NOMO-1 (cell line): ENCODE results near the gene TBXA2R.

ENCODE experiments used
- DNase-seq, 2 experiments: peaks; one replicate each; lab custom pipeline; 2025; ENCODE audit not compliant: unreplicated experiment in 2 of 2; lab: John Stamatoyannopoulos, UW

The TBXA2R gene

DNA sequence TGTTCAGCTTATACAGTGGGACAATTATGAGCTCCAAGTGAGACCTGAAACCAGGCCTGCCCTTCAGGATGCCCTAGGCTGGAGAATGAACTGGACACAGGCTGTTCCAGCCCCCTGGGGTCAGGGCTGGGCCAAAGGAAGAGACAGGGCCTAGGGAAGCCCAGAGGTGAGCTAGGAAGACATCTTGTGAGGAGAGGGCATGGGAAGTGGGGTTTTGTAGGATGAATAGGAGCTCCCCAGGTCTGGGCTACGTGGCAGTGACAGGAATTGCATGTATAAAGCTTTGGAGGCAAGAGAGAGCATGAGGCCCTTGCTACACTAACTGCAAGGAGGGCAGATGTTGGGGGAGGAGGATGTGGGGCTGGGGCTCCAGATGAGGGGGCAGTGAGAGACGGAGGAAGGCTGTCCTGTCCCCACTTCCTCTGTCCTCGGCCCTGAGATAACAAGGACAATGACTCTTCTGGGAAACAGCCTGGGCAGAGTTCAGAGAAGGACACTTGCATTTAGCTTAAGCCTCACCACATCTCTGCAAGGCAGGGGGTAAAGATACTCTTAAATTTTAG, 1.5 kb upstream of the TBXA2R start:
- no peak for DNase-seq

- DNase-seq = no peak
These were observed 816 bp upstream of the TBXA2R start for GRCh38 chr19:3607303-3608078.

DNA sequence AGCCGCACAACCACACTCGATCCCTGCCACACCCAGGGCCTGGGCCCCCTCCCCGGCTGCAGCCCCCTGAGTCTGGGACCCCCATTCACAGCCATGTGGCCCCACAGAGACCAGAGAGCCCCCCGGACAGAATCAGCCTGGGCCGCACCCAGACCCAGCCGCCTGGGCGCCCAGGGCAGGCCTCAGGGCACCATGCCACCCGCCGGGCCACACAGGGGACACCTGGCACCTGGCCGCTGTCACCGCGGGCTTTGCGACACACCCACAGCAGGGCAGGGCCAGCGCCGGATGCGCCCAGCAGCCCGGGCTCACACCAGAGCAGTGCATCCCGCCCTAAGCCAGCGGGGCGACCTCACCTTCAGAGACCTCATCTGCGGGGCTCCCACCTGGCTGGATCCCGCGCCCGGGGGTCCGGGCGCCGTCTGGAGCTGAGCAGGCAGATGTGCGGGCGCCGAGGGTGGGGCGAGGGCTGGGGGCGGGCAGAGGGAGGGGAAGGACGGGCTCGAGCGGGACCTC, 443 bp downstream of the TBXA2R start:
- DNase-seq = no peak

DNA sequence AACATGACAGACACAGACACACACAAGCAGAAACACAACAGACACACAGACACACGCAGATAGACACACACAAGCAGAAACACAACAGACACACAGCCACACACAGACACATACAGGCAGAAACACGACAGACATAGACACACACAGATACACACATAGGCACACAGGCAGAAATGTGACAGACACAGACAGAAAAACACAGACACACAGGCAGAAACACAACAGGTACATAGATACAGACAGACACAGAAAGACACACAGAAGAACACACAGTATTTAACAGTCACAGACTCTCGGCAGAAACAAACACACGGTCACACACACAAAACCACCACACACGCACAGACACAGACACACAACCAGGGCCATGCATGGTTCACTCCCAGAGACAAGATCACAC, 905 bp downstream of the TBXA2R start:
- no peak for DNase-seq

DNA sequence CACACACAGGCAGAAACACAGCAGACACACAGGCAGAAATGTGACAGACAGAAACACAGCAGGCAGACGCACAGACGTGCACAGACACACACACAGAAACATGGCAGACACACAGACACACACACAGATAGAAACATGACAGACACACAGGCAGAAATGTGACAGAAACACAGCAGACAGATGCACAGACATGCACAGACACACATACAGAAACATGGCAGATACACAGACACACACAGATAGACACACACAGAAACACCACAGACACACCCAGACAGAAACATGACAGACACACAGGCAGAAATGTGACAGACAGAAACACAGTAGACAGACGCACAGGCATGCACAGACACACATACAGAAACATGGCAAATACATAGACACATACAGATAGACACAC, 1.3 kb downstream of the TBXA2R start:
- no peak for DNase-seq

DNA sequence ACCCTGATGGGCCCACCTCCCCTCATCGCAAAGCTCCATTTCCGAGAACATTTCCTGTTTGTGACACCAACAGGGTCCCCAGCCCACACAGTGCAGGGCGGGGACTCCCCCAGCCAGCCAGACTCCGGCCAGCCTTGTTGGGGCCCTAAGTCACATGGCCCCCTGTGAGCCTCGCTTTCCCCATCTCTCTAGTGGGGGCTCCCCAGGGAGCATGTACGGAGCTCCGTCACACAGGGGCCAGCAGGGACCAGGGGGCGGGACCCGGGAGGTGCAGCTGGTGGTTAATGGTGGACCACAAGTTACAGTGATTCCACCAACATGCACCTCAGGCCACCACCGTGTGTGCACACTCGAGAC, 1.7 kb downstream of the TBXA2R start:
- DNase-seq = no peak

GRCh38 chr19:3604227-3604986, 2.3 kb downstream of the TBXA2R start:
- no peak for DNase-seq

DNA sequence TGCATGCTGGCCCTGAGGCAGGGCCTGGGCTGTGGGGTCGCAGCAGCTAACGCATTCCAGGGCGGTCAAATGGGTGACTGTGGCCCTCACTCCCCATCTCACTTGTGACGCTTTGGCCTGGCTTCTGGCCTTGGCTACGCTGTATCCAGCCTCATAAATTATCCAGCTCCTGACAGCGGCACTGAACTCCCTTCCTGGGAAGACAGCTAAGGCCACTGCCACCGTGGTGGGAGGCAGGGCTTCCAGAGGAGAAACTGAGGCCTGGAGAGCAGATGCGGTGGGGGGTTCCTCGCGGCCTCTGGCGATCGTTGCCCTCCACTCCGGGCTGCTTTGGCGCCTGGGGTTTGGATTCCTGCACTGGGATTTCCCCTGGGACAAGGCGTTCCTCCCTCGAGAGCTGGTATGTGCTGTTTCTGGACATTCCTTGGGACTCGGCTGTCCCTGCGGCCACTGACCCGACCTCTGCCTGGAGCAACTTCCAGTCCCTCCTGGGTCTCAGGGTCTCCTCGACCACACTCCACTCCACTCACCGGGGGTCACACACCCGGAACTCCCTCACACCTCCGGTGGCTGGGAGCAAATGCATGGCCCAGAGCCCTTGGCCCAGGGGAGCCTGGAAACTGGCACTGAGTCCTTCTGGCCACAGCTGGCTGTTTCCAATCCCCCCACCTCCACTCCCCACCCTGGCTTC, 3.4 kb downstream of the TBXA2R start:
- no peak for DNase-seq

DNA sequence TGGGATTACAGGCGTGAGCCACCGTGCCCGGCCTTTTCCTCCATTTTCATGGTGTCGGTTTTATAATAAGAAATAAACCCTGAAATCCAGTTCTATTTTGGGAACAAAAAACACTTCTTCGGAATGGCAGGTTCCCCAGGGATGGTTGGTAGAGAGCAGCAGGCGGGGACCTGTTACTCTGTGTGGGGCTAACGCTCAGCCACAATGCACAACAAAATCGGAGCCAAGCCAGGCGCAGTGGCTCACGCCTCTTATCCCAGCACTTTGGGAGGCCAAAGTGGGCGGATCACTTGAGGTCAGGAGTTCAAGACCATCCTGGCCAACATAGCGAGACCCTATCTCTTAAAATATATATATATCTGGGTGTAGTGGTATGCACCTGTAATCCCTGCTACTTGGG, 5.7 kb downstream of the TBXA2R start:
- DNase-seq = no peak

- no peak for DNase-seq
These were observed 6.9 kb downstream of the TBXA2R start for GRCh38 chr19:3599776-3600187.

- no peak for DNase-seq
These were observed 11.1 kb downstream of the TBXA2R start for GRCh38 chr19:3595521-3596061.

- DNase-seq = no peak
These were observed 13.5 kb downstream of the TBXA2R start for GRCh38 chr19:3593156-3593555.

DNA sequence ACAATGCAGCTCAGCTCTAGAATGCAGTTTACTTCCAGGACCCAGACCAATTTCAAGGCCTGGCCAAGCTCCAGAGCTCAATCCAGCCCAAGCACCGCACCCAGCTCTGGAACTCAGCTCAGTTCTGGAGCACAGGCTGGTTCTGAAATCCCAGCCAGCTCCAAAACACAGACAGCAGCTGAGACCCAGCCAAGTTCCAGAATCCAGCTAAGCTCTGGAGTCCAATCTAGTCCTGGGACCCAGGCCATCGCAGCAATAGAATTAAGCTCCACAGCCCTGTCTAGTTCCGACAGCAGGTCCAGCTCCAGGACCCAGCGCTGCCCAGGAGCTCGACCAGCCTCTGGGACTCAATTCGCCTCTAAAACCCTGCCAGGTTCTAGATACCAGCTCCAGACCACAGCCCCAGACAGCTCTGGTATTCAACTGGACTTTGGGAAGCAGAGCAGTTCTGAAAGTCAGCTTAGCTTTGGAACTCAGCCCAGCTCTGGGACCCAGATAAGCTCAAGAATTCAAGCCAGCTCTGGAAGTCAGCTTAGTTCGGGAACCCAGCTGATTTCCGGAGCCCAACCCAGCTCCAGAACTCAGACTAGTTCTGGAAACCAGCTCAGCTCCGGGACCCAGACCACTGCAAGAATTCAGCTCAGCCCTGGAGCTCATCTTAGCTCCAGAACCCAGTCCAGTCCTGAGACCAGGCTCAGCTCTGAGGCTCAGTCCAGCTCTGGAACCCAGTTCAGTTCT, 14.6 kb downstream of the TBXA2R start:
- no peak for DNase-seq

- no peak for DNase-seq
These were observed 15.6 kb downstream of the TBXA2R start for GRCh38 chr19:3590991-3591659.

- no peak for DNase-seq
These were observed 16.7 kb downstream of the TBXA2R start for GRCh38 chr19:3589949-3590348.

DNA sequence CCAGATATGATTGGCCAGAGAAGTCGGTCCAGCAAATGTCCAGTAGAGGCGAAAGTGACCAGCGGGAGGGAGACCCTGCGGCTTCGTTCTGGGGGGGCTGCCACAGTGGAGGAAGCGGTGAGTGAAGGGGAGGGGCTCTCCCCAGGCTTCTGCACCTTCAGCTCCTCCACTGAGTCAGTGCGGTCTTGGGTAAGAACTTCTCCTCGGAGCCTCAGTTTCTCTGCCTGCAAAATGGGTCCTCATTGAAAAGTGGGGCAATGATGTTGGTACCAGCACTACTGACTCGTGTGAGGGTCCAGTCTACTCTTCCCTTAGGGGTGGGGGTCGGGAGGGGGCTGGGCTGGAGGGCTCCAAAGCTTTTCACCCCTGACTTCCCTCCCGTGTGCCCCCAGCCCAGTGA, 17.2 kb downstream of the TBXA2R start:
- DNase-seq = no peak

GRCh38 chr19:3586707-3587346, 19.8 kb downstream of the TBXA2R start:
- DNase-seq = no peak

DNA sequence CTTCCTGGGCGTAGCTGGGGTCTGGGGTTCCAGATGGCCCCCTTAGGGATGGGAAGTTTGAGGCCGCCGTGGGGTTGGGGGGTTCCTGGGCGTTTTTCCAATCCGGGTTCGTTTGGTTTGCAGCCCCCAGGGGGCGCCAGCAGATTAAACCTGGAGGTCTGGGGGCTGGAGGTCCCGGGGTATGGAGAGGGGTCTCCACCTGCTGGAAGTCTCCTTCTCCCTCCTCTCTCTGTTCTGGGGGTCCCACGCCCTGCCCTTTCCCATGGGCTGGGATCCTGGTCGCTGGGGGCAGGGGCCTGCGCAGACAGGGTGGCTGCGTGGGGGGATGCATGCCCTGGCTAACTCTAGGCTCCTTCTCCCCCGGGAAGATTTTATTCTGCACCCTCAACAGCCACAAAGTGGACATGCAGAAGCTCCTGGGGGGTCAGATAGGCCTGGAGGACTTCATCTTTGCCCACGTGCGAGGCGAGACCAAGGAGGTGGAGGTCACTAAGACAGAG, 20.5 kb downstream of the TBXA2R start:
- no peak for DNase-seq
